GM21447 (cell line): Measurements from ENCODE around the gene PRR23E.

ENCODE experiments used
- ATAC-seq: cut with Tn5 transposase; IDR thresholded peaks from one replicate; pipeline ENCODE4 v1.9.1; 2021; ENCODE audit not compliant: unreplicated experiment

PRR23E gene

GRCh38 chr3:127222163-127222562 lies 29.2 kb downstream of the PRR23E start:
- no peak for ATAC-seq

GRCh38 chr3:127222664-127223063 lies 29.7 kb downstream of the PRR23E start:
- ATAC-seq, result no peak

DNA sequence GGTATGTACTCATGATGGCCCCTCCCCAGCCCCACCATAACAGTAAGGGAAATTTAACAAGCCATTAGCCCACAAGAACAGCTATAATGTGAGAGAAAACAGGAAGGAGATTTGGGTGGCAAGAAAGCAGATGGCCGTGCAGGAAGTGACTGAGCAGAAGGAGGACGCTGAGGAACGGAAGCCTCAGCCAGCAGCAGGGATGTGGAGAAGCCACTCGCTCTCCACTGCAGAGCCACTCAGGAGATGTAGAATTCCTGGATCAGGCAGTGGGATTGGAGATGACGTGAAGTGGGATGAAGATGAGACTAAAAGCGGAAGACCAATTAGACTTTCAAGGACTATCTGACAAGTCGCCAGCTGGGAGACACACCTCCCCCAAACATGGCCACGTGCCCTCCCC lies 31.2 kb downstream of the PRR23E start:
- no peak for ATAC-seq

DNA sequence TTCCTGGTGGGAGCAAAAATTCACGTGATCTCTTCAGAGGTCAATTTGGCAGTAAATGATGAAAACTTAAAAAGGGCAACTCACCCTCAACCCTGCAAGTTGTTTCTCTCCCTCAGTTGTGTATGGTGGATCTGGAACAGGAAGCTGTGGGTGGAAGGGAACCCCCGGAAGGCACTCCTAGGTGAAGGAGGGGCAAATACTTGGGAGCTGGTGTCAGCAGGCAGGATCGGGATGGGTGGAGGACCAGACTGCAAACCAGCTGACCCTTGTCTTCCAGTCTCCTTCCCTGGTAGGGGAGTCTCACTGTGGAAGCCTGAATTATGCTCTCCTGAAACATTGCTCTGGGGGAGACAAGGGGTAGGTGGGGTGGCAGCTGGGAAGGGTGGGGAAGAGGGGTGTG lies 33.5 kb downstream of the PRR23E start:
- no peak for ATAC-seq

DNA sequence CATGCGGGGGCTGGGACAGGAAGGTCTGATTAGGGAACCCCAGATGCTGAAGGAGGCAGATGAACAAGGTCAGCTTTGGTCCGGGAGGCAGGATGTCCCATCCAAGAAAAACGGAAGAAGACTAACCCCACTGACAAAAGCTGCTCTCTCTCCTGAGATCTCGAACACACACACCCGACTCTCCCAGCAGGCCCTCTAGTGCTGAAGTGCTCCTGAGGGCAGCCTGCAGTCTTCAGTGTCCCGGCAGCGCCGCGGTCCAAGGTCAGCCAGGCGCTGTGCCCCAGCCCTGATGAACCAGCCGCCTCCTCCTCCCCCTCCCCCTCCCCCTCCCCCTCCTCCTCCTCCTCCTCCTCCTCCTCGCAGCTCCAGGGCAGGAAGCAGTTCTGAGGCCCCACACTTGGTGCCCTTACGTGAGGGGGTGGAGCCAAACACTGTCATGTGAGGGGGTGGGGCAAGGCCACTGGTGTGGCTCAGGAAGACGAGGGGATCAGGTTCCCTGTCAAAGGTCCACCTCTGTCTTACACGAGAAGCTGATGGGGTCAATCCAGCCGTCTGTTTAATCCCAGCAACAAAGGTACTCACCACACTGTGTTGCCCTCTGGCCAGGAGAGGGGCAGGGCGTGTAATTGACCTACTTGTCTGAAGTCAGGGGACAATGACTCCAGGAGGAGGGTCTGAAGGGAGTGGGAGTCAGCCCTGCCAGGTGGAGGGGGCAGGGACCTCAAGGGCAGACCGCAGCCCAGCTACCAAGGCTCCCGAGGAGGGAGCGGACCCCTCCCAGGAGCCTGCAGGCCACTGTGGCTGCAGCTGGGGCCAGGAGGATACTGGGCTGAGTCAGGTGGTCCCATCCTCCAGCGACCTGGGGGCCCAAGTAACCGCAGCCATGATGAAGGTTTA lies 34.3 kb downstream of the PRR23E start:
- ATAC-seq, result no peak

DNA sequence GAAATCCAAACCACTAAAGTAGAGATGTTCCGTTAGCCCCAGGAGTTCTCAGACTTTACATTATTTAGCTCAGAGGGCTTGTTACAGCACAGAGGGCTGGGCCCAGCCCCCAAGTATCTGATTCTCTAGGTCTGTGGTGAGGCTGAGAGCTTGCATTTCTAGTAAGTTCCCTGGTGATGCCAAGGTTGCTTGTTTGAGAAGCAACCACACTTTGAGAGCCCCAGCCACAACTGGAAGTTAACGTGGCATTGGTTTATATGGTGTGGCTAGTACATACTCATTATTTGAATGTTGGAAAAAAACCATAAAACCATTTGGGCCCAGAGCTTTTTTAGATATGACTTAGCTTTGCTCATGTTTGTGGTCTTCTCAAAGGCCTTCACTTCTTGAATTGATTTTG lies 35.9 kb downstream of the PRR23E start:
- no peak for ATAC-seq

GRCh38 chr3:127233371-127233770 lies 40.4 kb downstream of the PRR23E start:
- no peak for ATAC-seq

DNA sequence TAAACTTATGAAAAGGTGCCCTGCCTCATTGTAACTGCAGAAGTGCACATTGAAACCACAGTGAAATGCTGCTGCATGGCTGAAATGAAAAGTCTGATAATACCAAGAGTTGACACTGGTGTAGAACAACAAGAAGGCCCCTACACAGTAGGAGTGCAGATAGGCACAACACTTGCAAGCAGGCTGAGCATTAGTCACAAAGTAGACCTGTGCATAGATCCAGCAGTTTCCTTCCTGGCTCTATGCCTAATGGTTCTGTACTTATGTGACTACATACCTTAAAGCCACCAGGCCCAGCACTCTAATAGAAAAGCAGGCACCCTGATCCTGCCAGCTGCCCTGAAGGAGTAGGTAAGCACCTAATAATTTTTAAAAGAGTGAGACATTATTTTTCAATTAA lies 41.8 kb downstream of the PRR23E start:
- ATAC-seq, result no peak

DNA sequence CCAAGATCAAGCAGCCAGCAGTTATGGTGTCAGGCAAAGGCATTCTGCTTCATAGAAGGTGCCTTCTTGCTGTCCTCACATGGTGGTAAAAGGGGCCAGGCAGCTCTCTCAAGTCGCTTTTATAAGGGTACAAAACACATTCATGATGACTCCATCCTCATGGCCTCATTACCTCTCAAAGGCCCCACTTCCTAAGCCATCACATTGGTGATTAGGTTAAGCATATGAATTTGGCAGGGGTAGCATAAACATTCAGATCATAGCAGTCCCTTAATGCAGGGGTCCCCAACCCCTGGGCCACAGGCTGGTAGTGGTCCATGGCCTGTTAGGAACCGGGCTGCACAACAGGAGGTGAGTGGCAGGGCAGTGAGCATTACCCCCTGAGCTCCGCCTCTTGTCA lies 42.8 kb downstream of the PRR23E start:
- ATAC-seq, result no peak

DNA sequence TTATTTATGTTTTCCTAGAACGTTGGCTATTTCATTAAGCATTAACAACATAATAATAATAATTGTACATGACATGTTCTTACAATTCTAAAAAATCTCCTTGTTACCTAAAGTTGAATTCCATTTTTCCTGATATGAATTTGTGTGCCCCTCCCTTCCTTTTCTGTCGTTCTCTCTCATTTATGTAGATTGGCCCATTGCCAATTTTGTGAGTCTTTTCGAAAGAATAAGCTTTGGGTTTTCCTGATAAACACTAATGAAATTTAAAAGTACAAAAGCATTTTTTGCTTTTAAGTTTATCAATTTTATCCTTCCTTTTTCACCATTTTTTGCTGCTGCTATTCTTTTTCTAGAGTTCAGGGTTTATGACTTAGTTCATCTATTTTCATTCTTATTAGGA lies 44.9 kb downstream of the PRR23E start:
- no peak for ATAC-seq

DNA sequence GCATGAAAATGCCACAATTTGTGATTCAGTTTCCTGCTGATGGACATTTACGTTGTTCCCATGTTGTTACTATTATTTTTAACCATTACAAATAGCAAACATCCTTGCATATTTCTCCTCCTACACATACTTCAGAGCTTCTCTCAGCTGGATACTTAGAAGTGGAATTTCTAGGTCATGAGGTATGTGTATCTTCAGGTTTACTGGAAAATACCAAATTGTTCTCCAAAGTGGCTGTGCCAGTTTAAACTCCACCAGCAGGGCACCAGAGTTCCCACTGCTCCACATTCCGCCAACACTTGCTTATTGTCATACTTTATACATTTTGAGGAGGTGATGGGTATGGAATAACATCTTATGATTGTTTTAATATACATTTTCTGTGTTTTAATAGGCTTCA lies 45.7 kb downstream of the PRR23E start:
- no peak for ATAC-seq

GRCh38 chr3:127247292-127247691 lies 54.4 kb downstream of the PRR23E start:
- ATAC-seq, result no peak
